ENCODE data around the gene LRTM2.

DNA sequence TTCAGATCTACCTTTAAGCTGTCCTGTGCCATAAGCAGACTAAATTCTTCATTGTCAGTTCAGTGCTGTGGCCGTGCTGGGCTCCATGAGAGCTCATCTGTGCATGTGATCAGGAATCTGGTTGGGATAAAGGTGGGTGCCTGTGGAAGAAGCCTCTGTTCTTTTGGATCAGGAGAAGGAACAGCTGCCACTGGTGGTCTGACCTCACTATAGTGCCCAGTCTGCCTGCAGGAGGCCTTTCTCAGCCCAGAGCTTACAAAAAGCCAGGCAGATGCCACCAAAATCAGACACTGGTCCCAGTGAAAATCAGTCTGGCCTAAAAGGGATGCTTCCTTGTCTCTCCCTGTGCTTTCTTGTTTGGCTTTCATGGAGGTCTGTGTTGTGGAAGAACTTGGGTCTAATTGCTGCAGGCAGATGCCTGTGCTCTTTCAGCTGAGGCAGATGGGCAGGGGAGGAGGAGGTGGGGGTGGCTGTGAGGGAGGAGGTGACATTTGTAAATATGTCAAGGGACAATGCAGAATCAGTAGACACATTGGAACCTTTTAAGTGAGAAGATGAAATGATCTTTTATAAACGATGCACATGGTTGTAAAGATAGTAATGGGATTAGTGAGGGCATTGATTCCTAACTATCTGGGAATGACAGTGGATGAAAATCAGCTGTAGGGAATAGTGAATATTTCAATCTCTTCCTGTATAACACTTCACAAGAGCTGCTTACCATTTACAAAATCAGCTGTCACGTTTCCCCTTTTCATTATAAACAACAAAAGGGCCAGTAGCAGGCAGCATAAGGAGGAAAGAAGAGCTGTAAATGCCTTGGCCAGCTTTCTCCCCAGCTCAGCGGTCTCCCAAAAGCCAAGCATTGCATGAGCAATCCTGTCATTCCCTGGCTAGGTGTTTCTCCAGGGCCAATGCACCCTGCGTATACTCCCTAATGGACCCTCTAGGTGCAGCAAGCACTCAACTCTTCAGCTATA, 53.5 kb downstream of the LRTM2 start:
- TF ChIP-seq EZH2phosphoT487 (IDR thresholded peaks at IDR 0.05; ENCODE audit: borderline replicate concordance, low read depth, low read length) (no peak), CTCF (conservative IDR thresholded peaks at IDR 0.05; ENCODE audit: low read length) (no peak)
